Nucleus accumbens (tissue), 56 donors: ENCODE data around the gene ZNF709.
A peak's percentile ranks its signal among the peaks of the same experiment; 100 is the strongest.
"Not testable (repeated sequence)": the region's sequence is repeated elsewhere in the genome, so short reads cannot be mapped to it uniquely, and the experiment has no call there.

Experiments used
- DNase-seq, 56 donors: peaks; one replicate each; lab custom pipeline; 2025; lab: John Stamatoyannopoulos, UW

The ZNF709 gene

GRCh38 chr19:12484371-12485051, at the start of gene ZNF709:
ZNF709 (minus strand) TSS chr19:12484816; CDS start chr19:12484657, 159 bp downstream.
- DNase-seq: peak; percentile 37 to 96 (median 86)

GRCh38 chr19:12527034-12527836, 42.6 kb upstream of the ZNF709 start:
- DNase-seq: no peak

GRCh38 chr19:12526542-12526941, 41.9 kb upstream of the ZNF709 start:
- no peak for DNase-seq

GRCh38 chr19:12521996-12522395, 37.4 kb upstream of the ZNF709 start:
- DNase-seq: peak in 1 of 56 donors; percentile 6

GRCh38 chr19:12513531-12514061, 29.0 kb upstream of the ZNF709 start:
- peak in 50 of 56 donors; percentile 0 to 90 (median 60) for DNase-seq

- DNase-seq: no peak
Observed at GRCh38 chr19:12497032-12497431, 12.4 kb upstream of the ZNF709 start.

- no peak for DNase-seq
Observed at GRCh38 chr19:12496480-12496879, 11.9 kb upstream of the ZNF709 start.

- peak; percentile 61 to 98 (median 92) for DNase-seq
Observed at GRCh38 chr19:12495002-12495802, 10.6 kb upstream of the ZNF709 start.

GRCh38 chr19:12494260-12494860, 9.7 kb upstream of the ZNF709 start:
- no peak for DNase-seq

GRCh38 chr19:12486265-12486783, 1.7 kb upstream of the ZNF709 start:
- not testable (repeated sequence) for DNase-seq

GRCh38 chr19:12485571-12485970, 955 bp upstream of the ZNF709 start:
- no peak for DNase-seq

- peak in 1 of 56 donors; percentile 44 for DNase-seq
Observed at GRCh38 chr19:12485052-12485416, 418 bp upstream of the ZNF709 start.

- DNase-seq: no peak
Observed at GRCh38 chr19:12484011-12484370, 625 bp downstream of the ZNF709 start.

GRCh38 chr19:12482509-12482886, 2.1 kb downstream of the ZNF709 start:
- no peak for DNase-seq

GRCh38 chr19:12481781-12482508, 2.7 kb downstream of the ZNF709 start:
- DNase-seq: no peak

GRCh38 chr19:12478234-12478941, 6.2 kb downstream of the ZNF709 start:
- no peak for DNase-seq

- not testable (repeated sequence) for DNase-seq
Observed at GRCh38 chr19:12467651-12468050, 17.0 kb downstream of the ZNF709 start.

GRCh38 chr19:12465211-12465610, 19.4 kb downstream of the ZNF709 start:
- DNase-seq: no peak

- DNase-seq: no peak
Observed at GRCh38 chr19:12464769-12465168, 19.8 kb downstream of the ZNF709 start.
